Nephron progenitor cell (in vitro differentiated cells): ENCODE data around the gene KCNJ12.
"Not testable (repeated sequence)": the region's sequence is repeated elsewhere in the genome, so short reads cannot be mapped to it uniquely, and the experiment has no call there.

Source experiments
- DNase-seq: peaks from one replicate; pipeline ENCODE4 v3.0.0; 2021
- H3K27ac Mint-ChIP-seq: 2 replicates; pipeline ENCODE4 v1.8.0; 2021; ENCODE audit warnings: mild to moderate bottlenecking, moderate library complexity, mixed read lengths
- H3K27me3 Mint-ChIP-seq: 2 replicates; pipeline ENCODE4 v1.8.0; 2021; ENCODE audit warnings: mild to moderate bottlenecking, low read depth, mixed read lengths; ENCODE audit not compliant: poor library complexity
- H3K36me3 Mint-ChIP-seq: 2 replicates; pipeline ENCODE4 v1.8.0; 2021; ENCODE audit warnings: low read depth, mixed read lengths
- H3K4me1 Mint-ChIP-seq: 2 replicates; pipeline ENCODE4 v1.8.0; 2021; ENCODE audit warnings: mixed read lengths
- H3K4me3 Mint-ChIP-seq: 2 replicates; pipeline ENCODE4 v1.8.0; 2021; ENCODE audit warnings: mild to moderate bottlenecking, moderate library complexity, mixed read lengths
- H3K9me3 Mint-ChIP-seq: 2 replicates; pipeline ENCODE4 v1.8.0; 2021; ENCODE audit warnings: mild to moderate bottlenecking, moderate library complexity, mixed read lengths
- CTCF ChIP-seq: fragments of 200-600 bp; sonication (generic); IDR thresholded peaks from 2 replicates; pipeline ENCODE4 v1.5.0; 2021; ENCODE audit warnings: antibody characterized with exemption

The KCNJ12 gene

GRCh38 chr17:21454441-21454840, 78.3 kb downstream of the KCNJ12 start:
- H3K4me3 Mint-ChIP-seq: no peak overlapping the region
- TF ChIP-seq CTCF: no peak
- H3K27ac Mint-ChIP-seq: no peak overlapping the region
- no peaks in the 10 kb centered on the region for H3K9me3 Mint-ChIP-seq
- H3K36me3 Mint-ChIP-seq: no peaks in the 10 kb centered on the region
- peaks cover 37% of the 10 kb centered on the region for H3K4me1 Mint-ChIP-seq
- no peak for DNase-seq
- peaks cover 69% of the 10 kb centered on the region for H3K27me3 Mint-ChIP-seq

DNA sequence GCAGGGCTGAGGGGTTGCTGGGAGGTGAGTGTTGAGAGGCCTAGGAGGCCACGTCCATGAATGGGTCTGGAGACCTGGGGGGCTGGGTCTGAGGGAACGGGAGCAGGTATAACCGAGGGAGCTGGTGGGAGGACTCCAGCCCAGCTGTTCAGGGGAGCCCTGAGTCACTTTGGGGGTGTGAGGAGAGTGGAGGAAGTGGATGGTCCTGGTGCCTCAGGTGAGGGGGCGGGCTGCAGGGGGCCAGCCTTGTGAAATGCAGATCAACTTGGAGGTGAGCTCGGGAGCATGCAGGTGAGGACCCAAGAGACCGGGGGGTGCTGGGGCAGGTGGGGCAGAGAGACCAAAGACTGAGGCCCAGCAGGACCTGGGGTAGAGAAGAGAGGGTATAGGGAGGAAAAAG, 79.6 kb downstream of the KCNJ12 start:
- H3K27ac Mint-ChIP-seq: no peak overlapping the region
- H3K4me3 Mint-ChIP-seq: no peak overlapping the region
- no peaks in the 10 kb centered on the region for H3K9me3 Mint-ChIP-seq
- no peaks in the 10 kb centered on the region for H3K36me3 Mint-ChIP-seq
- peaks cover 74% of the 10 kb centered on the region for H3K27me3 Mint-ChIP-seq
- H3K4me1 Mint-ChIP-seq: peaks cover 37% of the 10 kb centered on the region
- DNase-seq: no peak
- no peak for TF ChIP-seq CTCF

- H3K27ac Mint-ChIP-seq, H3K4me3 Mint-ChIP-seq, DNase-seq, H3K9me3 Mint-ChIP-seq, H3K36me3 Mint-ChIP-seq: not testable (repeated sequence)
- Mint-ChIP-seq H3K4me1 (peaks cover 37% of the 10 kb centered on the region), H3K27me3 (peaks cover 74% of the 10 kb centered on the region)
Observed at GRCh38 chr17:21456449-21456848, 80.3 kb downstream of the KCNJ12 start.

DNA sequence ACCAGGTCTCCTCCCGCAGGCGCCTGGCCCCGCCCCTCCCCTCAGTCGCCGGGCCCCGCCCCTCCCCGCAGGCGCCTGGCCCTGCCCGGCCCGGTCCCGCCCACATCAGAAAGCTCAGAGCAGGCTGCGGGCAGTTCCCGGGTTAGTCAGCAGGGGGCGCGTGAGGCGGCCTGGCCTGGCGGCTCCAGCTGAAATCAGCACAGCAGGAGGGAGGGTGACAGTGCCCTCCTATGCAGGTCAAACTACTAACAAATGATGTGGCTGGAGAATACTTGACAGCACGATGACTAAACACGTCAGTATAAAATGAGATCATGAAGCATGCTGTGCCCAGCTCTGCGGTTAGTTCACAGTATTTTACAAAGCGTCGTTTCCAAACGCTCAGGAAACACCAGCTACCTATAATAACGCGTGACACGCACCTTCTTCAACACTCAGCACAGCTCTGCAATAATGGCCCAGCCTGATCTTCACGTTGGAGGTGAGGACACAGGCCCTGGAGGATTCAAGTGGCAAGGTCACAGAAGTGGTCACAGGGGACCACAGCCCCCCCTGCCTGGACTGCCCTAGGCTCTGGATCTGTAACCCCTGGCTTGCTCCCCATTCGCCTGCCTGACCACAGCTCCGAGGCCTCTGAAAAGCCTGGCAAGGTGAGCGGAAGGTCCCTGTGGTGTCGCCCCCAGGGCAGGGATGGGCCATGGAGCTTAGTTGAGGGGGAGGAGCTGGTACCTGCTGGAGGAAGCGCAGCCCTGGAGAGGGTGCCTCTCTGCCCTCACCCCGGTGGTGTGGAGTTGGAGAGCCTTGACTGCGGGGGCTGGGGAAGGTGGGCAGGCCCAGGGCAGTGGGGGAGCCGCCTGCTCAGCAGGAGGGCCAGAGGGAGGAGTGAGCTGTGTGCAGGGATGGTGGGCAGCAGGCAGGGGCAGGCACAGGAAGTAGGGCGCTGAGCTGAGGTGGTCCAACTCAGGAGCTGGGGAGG, 81.2 kb downstream of the KCNJ12 start:
- TF ChIP-seq CTCF: peak; percentile 99
- peak overlapping the region; percentile 55 for H3K27ac Mint-ChIP-seq

GRCh38 chr17:21458054-21458453, 81.9 kb downstream of the KCNJ12 start:
- Mint-ChIP-seq H3K27ac (peak overlapping the region; percentile 22), H3K36me3 (no peaks in the 10 kb centered on the region), H3K9me3 (no peaks in the 10 kb centered on the region), H3K4me1 (peaks cover 34% of the 10 kb centered on the region), H3K4me3 (peak overlapping the region; percentile 52), H3K27me3 (peaks cover 71% of the 10 kb centered on the region)
- peak; percentile 55 for DNase-seq
- TF ChIP-seq CTCF: no peak

More for the DNA sequence above, 81.2 kb downstream of the KCNJ12 start:
- Mint-ChIP-seq H3K36me3 (no peaks in the 10 kb centered on the region), H3K27me3 (peaks cover 71% of the 10 kb centered on the region), H3K4me1 (peaks cover 37% of the 10 kb centered on the region), H3K9me3 (no peaks in the 10 kb centered on the region), H3K4me3 (peak overlapping the region; percentile 52)
- peak; percentile 99 for DNase-seq

GRCh38 chr17:21459536-21459935, 83.4 kb downstream of the KCNJ12 start:
- no peak for TF ChIP-seq CTCF
- H3K36me3 Mint-ChIP-seq: no peaks in the 10 kb centered on the region
- no peaks in the 10 kb centered on the region for H3K9me3 Mint-ChIP-seq
- peaks cover 46% of the 10 kb centered on the region for H3K4me1 Mint-ChIP-seq
- no peak overlapping the region for H3K27ac Mint-ChIP-seq
- no peak overlapping the region for H3K4me3 Mint-ChIP-seq
- no peak for DNase-seq
- H3K27me3 Mint-ChIP-seq: peaks cover 68% of the 10 kb centered on the region
